GM10266 (cell line): Measurements from ENCODE around the gene TTLL12.

Source experiments
- DNase-seq: peaks from one replicate; pipeline ENCODE4 v3.0.0; 2012; ENCODE audit errors: extremely low spot score
- TF ChIP-seq, protein P1 (sequence below): IDR thresholded peaks from 2 replicates; pipeline ENCODE4 v1.5.1; 2012; ENCODE audit warnings: mild to moderate bottlenecking, low read depth; ENCODE audit not compliant: control insufficient read depth, insufficient read depth; ENCODE audit errors: missing control alignments

TTLL12 gene

GRCh38 chr22:43158778-43159483 is 28.0 kb downstream of the TTLL12 start:
- TF ChIP-seq, protein P1, sequence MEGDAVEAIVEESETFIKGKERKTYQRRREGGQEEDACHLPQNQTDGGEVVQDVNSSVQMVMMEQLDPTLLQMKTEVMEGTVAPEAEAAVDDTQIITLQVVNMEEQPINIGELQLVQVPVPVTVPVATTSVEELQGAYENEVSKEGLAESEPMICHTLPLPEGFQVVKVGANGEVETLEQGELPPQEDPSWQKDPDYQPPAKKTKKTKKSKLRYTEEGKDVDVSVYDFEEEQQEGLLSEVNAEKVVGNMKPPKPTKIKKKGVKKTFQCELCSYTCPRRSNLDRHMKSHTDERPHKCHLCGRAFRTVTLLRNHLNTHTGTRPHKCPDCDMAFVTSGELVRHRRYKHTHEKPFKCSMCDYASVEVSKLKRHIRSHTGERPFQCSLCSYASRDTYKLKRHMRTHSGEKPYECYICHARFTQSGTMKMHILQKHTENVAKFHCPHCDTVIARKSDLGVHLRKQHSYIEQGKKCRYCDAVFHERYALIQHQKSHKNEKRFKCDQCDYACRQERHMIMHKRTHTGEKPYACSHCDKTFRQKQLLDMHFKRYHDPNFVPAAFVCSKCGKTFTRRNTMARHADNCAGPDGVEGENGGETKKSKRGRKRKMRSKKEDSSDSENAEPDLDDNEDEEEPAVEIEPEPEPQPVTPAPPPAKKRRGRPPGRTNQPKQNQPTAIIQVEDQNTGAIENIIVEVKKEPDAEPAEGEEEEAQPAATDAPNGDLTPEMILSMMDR: no peak
- no peak for DNase-seq

DNA sequence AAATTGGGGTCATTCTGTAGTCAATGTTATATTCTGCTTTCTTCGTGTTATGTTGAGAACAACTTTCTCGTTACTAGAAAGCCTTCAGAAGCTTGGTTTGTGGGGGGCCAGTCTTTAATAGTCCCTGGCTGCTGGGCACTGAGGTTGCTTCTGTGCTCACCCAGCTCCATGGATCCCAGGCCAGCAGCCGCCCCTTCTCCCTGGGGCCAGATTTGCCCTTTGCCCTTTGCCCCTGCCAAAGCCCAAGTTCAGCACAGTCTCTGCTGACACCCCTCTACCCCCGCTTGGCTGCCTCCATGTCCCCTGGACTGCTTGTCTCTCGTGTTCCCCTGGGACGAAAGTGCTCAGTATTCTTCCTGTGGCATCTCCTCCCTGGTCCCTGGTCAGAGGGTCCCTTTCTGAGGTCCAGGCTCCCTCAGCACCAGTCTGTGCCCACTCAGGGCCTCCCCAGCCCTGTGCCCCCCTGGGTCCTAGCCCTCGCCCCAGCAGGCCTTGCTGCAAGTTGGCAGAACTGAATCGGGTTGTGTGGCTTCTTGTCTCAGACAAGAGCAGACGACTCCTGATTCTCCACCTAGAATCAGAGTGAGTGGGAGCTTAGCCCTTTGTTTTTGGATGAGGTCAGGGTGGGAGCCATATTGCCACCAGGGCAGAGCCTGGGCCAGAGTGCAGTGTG is 28.9 kb downstream of the TTLL12 start:
- TF ChIP-seq, protein P1: no peak
- no peak for DNase-seq

DNA sequence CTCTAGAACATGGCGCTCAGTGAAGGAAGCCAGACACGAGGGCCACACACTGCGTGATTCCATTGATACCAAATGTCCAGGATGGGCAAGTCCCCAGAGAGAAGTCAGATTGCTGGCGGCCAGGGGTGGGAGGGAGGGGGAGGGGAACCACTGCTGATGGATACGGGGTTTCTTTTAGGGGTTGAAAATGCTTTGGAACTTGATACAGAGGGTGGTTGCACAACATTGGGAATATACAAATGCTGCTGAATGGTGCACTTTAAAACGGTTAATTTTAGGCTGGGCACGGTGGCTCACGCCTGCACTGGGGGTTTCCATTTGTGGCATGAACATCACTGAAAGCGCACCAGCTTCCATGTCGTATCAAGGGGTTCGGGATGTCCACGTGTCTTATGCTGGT is 30.5 kb downstream of the TTLL12 start:
- no peak for DNase-seq
- TF ChIP-seq, protein P1: no peak

- no peak for DNase-seq
- TF ChIP-seq, protein P1: no peak
These were observed 31.1 kb downstream of the TTLL12 start for GRCh38 chr22:43155789-43156188.

GRCh38 chr22:43154887-43155536 is 31.9 kb downstream of the TTLL12 start:
- TF ChIP-seq, protein P1: no peak
- no peak for DNase-seq

DNA sequence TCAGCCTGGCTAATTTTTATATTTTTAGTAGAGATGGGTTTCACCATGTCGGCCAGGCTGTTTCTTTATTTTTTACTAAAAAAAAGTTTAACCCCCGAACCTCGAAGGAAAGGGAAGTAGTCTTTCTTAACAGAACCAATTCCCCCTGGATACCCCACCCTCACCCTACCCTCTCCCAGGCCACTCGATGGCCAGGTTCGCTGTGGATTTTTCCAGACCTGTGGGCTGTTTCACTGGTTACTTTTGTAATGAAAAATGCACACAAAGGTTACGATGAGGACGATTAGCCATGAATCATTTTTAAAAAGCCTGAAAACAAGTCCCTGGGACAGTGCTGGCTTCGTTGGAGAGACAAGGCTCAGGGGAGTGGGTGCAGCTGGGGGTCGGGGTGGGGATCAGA is 33.0 kb downstream of the TTLL12 start:
- no peak for DNase-seq
- TF ChIP-seq, protein P1: no peak
